ENCODE data around the gene ZFHX3.

DNA sequence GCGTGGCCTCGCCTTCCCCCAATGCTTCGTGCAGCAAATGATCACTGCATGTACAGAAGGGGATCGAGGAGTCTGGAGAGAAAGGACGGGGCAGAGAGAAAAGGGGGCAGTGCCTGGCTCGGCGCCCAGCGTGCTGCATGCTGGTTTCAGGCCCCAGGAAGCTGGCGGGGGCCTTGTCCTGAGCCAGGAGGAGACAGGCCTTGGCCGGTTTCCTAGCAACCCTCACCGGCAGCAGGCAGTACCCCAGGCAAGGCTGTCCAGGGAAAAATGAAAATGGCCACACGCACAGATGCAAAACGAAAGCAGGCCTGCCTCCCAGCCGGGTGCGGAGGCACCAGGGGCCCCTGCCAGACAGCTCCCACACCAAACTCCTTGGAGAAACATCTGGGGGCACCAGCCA is 126.3 kb downstream of the ZFHX3 start:
- TF ChIP-seq, protein P1, sequence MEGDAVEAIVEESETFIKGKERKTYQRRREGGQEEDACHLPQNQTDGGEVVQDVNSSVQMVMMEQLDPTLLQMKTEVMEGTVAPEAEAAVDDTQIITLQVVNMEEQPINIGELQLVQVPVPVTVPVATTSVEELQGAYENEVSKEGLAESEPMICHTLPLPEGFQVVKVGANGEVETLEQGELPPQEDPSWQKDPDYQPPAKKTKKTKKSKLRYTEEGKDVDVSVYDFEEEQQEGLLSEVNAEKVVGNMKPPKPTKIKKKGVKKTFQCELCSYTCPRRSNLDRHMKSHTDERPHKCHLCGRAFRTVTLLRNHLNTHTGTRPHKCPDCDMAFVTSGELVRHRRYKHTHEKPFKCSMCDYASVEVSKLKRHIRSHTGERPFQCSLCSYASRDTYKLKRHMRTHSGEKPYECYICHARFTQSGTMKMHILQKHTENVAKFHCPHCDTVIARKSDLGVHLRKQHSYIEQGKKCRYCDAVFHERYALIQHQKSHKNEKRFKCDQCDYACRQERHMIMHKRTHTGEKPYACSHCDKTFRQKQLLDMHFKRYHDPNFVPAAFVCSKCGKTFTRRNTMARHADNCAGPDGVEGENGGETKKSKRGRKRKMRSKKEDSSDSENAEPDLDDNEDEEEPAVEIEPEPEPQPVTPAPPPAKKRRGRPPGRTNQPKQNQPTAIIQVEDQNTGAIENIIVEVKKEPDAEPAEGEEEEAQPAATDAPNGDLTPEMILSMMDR (optimal IDR thresholded peaks at IDR 0.05 in 1 of 3, IDR thresholded peaks at IDR 0.05 in 1 of 3, conservative IDR thresholded peaks at IDR 0.05 in 1 of 3; ENCODE audit: extremely low read depth in 1 of 3, insufficient read depth in 2 of 3, low read length in 3 of 3) = no peak
- TF ChIP-seq EZH2 (IDR thresholded peaks at IDR 0.05; ENCODE audit: low read length) = no peak
